NCI-H2081 treated with DMSO at 0.1 percent for 48 hours (cell line): Measurements from ENCODE around the gene FKBP2.

Experiments used
- DNase-seq: peaks from one replicate; lab custom pipeline; 2025; lab: John Stamatoyannopoulos, UW

The FKBP2 gene

DNA sequence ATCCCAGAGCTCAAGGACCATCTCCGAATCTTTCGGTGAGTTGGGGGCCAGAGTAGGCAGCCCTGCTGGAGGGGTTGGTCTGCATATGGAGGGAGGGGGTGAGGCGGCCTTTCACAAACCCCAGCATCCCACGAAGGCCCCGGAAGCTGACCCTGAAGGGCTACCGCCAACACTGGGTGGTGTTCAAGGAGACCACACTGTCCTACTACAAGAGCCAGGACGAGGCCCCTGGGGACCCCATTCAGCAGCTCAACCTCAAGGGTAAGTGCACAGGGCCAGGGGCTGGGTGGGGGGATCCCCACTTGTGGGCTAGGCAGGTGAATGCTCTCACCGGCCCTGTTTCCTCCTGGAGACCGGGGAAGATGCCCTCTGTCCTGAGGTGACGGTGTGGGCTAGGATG is 21.1 kb upstream of the FKBP2 start:
- no peak for DNase-seq

DNA sequence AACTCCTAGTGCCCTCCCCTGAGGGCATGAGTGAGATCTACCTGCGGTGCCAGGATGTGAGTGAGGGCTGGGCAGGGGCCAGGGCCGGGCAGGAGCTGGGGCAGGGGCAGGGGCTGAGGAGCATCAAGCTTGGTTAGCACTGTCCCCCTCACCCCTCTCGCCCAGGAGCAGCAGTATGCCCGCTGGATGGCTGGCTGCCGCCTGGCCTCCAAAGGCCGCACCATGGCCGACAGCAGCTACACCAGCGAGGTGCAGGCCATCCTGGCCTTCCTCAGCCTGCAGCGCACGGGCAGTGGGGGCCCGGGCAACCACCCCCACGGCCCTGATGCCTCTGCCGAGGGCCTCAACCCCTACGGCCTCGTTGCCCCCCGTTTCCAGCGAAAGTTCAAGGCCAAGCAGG is 20.6 kb upstream of the FKBP2 start:
- DNase-seq, result no peak

DNA sequence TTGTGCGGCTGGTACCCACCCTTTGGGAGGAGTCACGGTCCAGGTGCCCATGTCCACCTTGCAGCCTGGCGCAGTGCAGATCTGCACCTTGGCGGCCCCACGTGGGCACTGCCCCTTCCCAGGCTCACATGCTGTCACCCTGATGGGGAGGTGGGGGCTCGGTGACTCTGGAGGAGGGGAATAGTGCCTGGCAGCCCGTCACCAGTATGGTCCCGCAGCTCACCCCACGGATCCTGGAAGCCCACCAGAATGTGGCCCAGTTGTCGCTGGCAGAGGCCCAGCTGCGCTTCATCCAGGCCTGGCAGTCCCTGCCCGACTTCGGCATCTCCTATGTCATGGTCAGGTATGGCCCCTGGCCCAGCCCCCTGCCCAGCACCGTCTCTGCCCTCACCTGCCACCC is 20.1 kb upstream of the FKBP2 start:
- DNase-seq, result no peak

DNA sequence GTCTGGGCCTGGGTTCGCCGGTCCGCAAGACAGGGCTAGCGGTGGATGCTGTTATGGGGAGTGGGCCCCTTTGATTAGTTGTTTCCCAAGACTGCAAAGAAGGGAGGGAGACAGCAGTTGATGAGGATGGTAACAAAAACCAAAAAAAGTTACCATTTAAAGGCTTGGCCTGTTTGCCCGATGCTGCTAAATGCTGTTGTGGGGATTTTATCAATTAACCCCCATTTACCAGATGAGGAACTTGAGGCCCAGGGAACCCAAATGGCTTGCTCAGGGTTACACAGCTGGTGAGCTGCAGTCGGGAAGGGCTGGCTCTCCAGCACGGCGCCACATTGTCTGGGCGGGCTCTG is 18.3 kb upstream of the FKBP2 start:
- DNase-seq, result no peak

DNA sequence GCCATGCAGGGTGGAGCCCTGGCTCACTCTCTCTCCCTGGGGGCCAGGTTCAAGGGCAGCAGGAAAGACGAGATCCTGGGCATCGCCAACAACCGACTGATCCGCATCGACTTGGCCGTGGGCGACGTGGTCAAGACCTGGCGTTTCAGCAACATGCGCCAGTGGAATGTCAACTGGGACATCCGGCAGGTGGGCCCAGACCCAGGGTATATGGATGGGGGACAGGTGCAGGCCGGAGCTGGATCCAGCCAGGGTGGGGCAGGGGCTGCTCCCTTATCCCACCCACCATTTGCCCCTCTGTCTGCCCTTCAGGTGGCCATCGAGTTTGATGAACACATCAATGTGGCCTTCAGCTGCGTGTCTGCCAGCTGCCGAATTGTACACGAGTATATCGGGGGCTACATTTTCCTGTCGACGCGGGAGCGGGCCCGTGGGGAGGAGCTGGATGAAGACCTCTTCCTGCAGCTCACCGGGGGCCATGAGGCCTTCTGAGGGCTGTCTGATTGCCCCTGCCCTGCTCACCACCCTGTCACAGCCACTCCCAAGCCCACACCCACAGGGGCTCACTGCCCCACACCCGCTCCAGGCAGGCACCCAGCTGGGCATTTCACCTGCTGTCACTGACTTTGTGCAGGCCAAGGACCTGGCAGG is 17.8 kb upstream of the FKBP2 start:
- DNase-seq, result no peak

DNA sequence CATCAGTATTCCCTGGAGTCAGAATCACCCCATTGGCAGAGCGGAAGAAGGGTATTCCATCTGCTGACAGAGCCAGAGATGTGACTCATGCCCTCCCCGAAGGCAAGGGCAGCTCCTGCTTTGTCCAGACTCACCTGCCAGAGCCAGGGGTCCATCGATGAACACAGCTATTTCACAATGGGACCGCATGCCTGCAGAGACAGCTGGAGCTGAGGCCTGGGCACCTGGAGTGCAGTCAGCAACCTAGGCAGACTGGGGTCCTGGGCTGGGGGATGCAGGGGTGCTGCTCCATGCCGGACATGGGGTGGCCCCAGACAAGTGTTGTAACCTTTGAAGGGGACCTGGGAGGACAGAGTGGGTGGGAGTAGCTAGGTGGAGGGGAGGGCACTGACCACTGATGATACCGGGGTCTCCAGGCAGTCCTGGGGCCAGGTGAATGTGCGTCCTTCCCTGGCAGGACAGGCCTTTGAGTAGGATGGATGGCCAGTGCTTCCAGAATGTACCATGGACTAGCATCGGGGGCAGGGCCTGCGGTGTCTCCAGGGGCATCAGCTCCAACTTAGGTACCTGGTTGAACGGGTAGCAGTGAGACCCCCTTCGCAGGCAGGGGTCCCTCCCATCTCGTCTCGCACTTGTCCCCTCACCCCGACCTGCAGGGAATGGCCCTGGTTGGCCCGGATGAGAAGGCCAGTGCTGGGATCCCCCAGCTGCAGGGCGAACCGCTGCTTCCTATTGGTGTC is 16.6 kb upstream of the FKBP2 start:
- DNase-seq, result no peak

- DNase-seq, result no peak
These were observed 15.8 kb upstream of the FKBP2 start for GRCh38 chr11:64224891-64225607.

GRCh38 chr11:64225608-64226506 is 15.0 kb upstream of the FKBP2 start, which contains the start of the genes NUDT22 and TRPT1:
Gene NUDT22, plus strand, starts transcription at chr11:64226274. Its CDS starts 379 bp downstream, at chr11:64226653.
Gene TRPT1, minus strand, starts transcription at chr11:64226186. Its CDS starts 326 bp downstream, at chr11:64225860.
- DNase-seq, result no peak

GRCh38 chr11:64226507-64227051 is 14.3 kb upstream of the FKBP2 start:
- DNase-seq, result no peak

DNA sequence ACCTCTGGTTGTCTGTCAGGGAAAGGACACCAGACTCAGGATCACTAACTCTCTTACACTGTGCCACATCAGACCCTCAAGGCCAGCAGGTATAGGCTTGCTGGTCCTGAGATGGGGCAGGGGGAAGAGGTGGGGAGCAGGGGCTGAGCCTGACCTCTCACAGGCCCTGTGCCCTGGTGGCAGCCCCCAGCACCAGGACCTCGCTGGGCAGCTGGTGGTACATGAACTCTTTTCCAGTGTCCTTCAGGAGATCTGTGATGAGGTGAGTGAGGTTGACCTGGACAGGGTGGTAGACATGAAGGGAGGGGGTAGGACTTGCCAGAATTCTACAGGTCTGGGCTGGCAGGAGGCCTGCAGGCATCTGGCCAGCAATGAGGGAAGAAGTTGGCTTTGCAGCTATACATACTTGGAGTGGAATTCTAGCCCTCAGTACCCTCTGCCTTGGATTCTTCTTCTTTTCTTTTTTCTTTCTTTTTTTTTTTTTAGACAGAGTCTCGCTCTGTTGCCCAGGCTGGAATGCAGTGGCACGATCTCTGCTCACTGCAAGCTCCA is 13.4 kb upstream of the FKBP2 start:
- DNase-seq, result no peak

DNA sequence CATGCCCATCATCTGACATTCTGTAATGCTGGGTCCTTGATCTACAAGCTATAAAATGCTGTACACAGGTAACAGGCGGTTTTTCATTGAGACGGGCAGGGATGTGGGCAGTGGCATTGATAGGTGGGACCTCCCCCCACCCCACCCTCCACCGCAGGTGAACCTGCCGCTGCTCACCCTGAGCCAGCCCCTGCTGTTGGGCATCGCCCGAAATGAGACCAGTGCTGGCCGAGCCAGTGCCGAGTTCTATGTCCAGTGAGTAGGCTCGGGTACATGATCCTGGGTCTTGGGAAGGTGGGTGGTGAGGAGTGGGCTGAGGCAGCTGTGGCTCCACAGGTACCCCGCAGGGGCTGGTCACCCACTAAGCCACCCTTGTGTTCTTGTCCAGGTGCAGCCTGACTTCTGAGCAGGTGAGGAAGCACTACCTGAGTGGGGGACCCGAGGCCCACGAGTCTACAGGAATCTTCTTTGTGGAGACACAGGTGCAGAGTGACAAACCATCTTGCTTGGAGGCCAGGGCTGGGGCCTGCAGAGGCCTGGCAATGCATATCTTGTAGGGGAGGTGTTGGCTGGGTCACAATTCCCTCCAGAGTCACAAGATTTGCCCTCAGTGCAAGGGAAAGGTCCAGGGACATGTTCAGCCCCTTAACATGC is 11.7 kb upstream of the FKBP2 start:
- DNase-seq, result no peak

GRCh38 chr11:64229744-64230170 is 11.1 kb upstream of the FKBP2 start:
- no peak for DNase-seq

- DNase-seq, result peak; percentile 72
These were observed 10.5 kb upstream of the FKBP2 start, which contains the start of gene DNAJC4 for GRCh38 chr11:64230171-64230984. Gene DNAJC4, plus strand, starts transcription at chr11:64230548. Its CDS starts 307 bp downstream, at chr11:64230855.

- DNase-seq, result no peak
These were observed 9.9 kb upstream of the FKBP2 start for GRCh38 chr11:64230985-64231365.

DNA sequence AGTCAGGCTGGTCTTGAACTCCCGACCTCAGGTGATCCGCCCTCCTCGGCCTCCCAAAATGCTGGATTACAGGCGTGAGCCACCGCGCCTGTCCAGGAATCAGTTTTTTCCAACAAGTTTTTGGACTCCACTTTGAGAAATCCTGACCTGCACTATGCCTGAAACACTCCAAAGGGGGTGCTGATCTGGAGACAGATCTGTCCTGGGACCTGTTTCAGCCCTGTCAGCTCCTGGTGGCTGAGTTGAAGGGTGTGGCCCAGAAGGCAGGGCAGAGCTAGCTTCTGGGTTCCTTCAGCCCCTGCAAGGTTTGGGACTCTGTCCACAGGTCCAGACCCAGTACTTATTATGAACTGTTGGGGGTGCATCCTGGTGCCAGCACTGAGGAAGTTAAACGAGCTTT is 9.3 kb upstream of the FKBP2 start:
- no peak for DNase-seq

GRCh38 chr11:64232182-64232966 is 8.5 kb upstream of the FKBP2 start:
- no peak for DNase-seq

DNA sequence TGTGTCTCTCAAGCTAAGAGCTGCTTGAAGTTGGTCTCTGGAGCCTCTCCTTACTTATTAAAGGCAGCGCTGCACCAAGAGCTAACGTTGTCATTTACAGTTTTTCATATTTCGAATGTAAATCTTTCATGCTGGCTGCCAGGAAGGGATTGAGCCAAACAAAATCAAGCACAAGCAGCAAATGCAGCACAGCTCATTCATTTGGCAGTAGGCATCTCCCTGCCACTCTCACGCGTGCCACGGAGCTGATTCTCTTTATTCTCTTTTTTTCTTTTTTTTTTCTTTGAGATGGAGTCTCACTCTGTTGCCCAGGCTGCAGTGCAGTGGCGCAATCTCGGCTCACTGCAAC is 8.0 kb upstream of the FKBP2 start:
- DNase-seq, result no peak

DNA sequence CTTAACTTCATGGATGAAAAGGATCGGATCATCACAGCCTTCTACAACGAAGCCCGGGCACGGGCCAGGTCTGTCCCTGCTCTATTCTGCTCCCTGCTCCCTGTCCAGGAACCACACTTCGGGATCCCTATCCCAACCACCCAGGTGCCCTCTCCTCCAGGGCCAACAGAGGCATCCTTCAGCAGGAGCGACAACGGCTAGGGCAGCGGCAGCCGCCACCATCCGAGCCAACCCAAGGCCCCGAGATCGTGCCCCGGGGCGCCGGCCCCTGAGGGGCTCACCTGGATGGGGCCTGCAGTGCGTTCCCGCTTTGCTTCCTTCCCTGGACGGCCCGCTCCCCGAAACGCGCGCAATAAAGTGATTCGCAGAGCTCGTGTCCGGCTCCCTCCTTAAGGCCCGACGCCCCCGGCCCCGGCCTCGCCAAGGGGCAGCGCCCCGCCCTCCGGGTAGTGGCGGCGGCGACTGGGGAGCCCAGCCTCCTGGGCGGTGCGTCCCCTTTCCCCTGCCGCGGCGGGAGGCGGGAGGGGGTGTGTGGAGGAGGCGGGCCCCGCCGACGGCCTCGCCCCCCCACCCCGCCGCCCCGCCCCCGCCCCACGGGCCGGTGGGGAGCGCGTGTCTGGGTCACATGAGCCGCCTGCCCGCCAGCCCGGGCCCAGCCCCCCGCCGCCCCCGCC is 6.8 kb upstream of the FKBP2 start, which contains the start of gene VEGFB:
VEGFB (plus strand) TSS at position 672 of the 674 bp plus-strand sequence. CDS start 250 bp downstream, outside the sequence.
- no peak for DNase-seq
